GM21390 (cell line): ENCODE measurements around the gene CD99.
A peak's percentile ranks its signal among the peaks of the same experiment; 100 is the strongest.

Source experiments
- ATAC-seq: cut with Tn5 transposase; IDR thresholded peaks from one replicate; pipeline ENCODE4 v1.9.1; 2021; ENCODE audit not compliant: unreplicated experiment

CD99 gene

DNA sequence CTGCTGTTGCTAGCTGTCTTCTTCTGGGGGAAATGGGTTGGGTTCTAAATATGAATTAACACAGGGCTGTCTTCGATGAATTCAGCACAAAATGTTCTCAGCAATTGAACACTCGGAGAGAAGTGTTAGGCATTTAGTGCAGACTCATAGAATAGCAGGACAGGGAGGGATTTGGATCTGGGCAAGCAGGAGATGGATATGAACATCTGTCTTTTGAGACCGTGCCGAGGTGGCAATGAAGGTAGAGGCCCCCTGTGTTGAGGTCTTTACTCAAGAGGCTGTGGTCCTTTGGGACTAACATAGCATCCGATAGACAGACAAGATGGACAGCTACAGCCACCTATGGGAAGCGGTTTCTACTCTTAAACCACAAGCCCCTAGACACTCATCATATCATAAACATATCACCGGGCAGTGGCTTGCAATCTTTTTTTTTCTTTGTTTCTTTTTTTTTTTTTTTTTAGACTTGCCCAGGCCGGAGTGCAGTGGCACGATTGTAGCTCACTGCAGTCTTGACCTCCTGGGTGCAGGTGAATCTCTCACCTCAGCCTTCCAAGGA is 6.7 kb downstream of the CD99 start:
- no peak for ATAC-seq

DNA sequence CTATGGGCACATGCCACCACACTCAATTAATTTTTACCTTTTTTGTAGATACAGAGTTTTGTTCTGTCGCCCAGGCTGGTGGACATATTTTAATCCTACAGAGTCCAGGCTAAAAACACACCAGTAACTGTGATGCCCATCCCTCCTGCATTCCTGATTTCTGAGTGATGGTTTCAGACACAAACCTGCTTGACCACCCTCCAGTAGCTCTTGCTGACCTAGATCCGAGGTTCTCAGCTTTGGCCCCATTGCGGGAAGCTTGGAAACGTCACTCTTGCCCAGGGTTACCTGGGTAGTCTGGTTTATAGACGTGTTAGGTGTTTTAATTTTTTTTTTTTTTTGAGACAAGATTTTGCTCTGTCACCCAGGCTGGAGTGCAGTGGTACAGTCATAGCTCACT is 7.5 kb downstream of the CD99 start:
- ATAC-seq, result no peak

DNA sequence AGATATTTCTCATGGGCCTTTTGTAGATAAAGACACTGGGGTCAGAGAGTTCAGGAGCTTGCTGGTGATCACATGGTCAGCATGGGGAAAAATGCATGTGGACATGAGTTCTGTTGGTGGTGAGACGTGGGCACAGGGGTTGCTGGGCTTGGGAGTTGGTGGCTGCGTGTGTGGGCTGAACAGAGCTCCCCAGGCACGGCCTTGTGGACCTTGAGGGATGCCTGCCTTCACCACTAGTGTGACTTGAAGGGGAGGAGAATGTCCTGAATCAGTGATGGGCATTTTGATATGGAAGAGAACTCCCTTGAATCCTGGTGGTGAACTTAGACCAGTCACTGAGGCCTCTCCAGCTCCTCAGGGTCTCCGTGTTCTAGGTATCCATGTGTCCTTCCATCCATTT is 8.9 kb downstream of the CD99 start:
- ATAC-seq, result no peak

DNA sequence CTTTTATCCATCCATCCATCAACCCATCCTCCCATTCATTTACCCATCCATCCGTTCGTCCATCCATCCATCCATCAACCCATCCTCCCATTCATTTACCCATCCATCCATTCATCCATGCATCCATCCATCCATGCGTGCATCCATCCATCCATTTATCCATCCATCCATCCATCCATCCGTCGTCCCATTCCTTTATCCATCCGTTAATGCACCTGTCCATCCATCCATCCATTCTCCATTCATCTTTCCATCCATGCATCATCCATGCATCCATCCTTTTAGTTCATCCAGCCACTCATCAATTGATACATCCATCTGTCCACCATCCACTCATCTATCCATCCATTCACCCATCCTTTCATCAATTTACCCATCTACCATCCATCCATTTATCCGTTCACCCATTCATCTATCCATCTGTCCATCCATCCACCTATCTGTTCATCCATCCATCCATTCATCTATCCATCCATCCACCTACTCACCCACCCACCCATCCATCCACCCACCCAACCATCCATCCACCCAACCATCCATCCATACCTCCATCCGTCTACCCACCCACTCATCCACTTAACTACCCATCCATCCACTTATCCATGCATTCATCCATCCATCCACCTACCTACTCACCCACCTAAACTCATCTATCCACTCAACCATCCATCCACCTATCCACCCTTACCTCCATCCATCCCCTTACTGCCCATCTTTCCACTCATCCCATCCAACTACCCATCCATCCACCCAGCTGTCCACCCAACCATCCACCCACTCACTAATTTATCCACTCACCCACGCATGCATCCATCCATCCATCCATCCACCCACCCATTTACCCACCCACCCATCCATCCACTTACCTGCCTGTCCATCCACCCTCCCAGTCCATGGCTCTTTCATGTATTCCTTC is 9.6 kb downstream of the CD99 start:
- ATAC-seq, result no peak

DNA sequence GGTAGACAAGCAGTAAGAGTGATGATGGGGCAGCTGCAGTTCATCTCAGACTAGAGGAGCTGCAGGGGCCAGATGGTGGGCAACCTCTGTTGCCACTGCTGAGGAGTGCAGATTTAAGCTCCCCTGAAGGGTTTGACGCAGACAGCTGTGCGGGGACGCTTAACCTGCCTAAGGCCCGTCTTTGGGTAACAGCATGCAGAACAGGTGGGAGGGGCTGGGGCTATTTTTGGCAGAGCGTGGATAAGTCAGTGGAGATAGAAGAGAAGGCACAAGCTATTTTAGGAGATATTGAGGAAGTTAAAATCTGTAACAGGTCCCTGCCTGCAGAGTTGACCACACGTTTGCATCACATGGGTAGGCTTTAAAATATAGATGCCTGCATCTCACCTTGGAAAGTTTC is 10.5 kb downstream of the CD99 start:
- ATAC-seq, result peak; percentile 31

DNA sequence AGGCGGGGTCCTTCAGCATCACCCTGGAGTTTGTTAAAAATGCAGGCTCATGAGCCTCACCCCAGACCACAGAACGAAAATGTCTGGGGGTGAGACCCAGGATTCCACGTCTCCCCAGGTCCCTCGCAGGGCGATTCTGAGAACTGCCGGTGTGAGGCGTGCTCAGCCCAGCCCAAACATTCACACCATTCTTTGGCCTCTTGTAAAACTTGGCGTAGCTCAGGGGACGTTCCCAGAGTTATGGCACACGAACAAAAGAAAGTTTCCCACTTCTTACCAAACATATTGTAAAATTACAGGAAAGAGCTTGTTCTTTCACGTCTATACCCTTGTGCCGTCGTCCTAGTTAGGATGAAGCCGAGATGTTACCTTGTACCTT is 12.9 kb downstream of the CD99 start:
- ATAC-seq, result no peak

DNA sequence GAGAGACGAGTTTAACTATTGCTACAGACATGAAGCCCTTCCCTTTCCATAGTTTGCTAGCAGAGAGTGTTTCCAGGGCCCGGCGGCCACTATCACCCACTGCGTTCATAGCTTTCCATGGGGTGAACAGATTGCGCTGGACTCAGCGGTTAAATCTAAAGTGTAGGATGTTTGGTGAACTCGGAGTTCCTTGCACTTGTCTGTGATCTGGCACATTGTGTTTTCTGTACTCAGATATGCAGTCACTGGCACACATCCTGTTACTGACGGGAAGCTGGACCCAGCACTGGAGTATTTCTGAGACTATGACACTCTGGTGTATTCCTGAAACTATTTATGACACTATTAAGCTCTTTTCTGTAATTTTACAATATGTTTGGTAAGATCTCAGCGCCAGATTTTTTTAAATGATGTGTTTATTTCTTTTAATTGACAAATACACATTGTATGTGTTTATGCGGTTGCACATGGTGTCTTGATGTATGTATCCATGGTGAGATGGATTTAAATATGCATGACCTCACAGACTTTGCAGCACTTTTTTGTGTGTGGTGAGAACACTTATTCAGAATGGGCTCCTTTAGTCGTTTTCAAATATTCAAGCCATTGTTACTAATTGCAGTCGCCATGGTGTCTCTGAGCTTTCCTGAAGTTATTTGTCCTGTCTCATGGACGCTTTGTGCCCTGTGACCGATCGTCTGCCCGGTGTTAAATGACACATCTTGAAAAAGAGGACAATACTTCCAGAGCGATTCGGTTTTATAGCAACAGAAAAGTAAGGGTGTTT is 14.1 kb downstream of the CD99 start:
- no peak for ATAC-seq

DNA sequence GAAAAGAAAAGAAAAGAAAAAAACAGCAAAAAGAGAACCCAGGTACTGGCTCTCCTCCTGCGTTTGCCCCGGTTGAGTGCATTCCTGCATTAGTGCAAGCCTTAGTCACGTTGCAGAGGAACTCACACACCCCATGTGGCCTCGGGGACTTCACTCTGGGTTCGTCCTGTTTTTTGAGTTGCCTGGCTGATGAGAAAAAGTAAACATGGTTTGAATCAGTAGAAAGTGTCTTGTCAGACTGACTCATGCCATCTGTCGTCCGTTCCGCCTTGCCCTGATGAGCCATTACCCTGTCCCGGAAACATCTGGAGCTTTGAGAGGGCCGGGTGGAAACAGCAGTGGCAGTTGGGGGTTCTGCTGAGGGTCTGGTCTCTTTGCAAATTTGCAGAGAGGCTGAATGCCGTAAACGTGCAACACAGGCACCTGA is 16.3 kb downstream of the CD99 start:
- peak; percentile 87 for ATAC-seq

DNA sequence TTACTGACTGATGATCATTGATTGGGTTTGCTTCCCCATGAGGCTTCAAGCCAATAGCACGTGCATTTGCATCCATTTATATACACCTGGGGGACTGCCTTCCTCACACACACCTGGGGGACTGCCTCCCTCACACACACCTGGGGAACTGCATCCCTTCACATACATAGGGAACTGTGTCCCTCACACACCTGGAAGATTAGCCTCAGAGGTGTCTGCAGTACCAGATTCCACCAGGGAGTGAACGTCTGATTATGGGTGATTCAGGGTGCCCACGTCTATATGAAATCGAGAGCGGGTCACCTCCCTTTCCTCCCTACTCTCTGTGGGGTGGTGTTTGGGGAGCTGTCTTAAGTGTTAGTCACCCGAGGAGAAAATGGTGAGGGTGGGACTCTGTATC is 16.9 kb downstream of the CD99 start:
- no peak for ATAC-seq

DNA sequence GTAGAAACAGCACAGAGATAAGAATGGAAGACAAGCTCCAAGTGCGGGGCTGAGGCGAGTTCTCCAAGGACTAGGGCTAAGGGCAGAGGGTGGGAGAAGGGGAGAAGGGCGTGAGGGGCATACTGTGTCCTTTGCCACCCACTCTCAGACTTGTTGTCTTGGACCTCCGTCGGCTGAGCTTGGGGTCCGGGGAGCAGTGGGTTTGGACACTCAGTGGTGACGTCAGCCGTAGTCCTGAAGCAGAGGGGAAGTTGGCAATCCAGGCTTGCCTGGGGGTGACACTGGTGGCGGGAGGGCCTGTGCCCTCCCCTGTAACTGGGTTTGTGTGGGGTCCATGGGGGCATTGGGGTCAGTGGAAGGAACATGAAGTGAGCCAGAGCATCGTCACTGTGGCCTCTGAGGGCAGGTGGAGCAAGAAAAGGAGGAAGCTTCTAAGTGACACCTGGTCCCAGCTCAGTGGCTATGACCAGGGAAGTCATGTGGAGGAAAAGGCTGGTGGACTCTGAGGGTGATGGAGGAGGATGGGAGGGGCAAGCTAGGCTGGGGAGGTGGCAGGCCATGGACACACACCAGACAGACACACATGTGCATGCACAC is 17.6 kb downstream of the CD99 start:
- no peak for ATAC-seq

DNA sequence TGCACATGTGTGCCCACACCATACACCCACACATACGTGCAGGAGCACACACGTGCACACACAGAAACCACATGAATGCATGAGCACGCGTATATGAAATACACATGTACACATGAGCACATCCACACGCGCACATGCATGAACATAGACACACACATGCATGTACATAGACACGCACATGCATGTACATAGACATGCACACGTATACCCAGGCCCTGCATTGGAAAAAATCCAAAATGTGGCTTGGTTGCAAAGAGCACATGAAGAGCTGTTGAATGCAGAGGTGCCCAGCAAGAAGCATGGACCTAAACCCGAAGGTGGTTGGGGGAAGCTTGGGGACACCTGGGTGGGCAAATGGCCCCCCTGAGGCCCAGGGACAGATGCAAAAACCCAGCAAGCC is 18.5 kb downstream of the CD99 start:
- no peak for ATAC-seq

DNA sequence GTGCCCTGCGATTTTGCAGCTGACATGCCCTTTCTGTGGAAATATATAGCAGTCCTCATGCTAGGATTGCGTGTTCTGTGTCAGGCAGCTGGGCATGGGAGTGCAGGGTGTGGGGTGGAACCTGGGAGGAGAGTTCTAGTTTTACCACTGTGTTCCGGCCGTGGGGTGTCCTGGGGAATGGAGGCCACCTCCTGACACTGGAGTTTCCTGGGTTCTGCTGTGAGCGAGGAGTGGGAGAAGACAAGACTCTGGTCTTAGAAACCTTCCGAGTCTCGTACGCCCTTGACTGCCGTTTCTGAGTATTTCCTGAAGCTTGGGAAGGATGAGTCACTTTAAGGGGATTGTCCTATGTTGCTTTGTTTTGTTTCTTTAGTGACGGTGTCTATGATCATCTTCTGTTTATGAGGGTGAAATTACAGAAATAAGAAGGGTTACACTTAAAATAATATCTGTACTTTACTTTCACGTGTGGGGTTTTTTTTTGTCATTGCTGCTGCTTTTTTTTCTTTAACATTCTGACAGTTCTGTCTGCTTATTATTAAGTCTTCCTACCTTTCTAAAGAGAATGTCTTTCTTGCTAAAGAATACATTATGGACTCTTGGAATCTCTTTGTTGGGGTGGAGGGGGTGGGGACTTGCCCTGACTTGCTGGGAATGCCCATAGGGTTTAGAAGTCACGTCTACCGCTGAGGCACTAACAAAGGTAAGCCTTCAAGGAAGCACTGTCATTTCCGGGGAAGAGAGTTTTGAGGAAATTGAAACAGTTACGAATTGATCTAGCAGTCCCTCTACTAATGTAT is 19.1 kb downstream of the CD99 start:
- ATAC-seq, result no peak

DNA sequence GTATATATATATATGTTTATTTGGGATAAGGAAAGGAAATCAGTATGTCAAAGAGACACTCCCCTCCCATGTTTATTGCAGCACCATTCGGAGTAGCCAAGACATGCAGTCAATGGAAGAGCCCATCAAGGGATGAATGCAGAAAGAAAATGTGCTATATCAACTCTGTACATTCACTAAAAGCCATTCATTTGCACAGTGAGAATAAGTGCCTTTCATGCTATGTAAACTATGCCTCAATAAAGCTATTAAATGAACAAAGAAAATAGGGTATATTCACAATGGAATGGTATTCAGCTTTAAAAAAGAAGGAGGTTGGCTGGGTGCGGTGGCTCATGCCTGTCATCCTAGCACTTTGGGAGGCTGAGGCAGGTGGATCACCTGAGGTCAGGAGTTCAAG is 20.3 kb downstream of the CD99 start:
- ATAC-seq, result no peak

DNA sequence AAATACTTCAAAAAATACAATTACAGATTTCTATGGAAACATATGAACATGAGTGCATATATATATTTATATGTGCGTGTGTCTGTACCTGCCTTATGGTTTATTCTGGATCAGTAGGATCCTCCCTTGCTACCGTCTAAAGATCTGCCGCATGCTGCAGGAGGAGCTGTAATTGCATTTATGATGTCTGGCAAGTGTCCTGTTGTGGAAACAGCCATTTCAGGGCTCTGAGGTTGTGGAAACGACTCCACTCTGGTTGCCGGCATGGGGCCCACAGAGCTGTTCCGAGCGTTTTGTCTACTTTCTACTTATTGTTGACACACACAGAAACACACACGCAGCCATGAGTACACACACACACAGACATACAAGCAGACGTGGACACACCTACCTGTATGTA is 21.3 kb downstream of the CD99 start:
- no peak for ATAC-seq

DNA sequence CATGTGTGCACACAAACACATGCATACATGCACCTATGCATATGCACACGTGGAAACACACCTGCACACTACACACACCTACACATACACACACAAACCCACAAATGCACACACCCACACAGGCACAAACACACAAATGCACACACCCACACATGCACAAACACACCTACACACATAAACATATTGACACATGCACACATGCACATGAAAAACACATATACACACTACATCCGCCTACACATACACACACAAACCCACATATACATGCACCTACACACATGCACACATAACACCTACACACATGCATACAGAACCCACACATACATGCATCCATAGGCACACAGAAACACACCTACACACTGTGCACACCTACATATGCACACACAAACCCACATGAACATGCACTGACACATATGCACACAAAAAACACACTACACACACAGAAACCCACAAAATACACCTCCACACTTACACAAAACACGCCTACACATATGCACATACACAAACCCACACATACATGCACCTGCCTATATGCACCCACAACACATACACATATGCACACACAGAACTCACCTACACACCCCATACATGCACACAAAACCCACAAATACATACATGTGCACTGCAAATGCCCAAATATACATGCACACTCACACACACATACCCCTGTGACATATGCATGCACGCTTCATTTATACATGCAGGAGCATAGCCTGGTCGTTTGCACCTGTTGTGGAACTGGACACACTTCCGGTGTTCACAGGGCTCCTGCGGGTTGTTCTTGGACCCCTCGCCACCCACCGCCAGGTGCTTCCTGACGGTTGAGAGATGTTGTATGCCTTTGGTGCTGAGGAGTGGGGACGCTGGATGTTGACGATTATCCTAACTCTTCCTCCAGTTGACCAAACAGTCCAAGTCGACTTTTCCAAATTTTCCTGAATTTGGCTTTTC is 22.1 kb downstream of the CD99 start:
- no peak for ATAC-seq

DNA sequence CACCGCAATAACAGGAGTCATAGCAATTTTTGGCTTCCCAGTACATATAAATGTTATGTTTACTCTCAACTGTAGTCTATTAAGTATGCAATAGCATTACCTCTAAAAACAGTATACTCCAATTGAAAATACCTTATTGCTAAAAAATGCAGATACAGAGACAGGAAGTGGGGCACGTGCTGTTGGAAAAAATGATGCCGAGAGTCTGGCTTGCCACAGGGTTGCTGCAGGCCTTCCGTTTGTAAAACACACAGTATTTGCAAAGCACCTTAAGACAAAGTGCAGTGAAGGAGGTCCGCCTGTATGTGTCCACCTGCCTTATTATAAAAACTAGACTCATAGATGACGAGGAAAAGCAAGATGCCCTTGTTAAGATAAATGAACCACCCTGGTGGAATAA is 23.5 kb downstream of the CD99 start:
- ATAC-seq, result no peak

DNA sequence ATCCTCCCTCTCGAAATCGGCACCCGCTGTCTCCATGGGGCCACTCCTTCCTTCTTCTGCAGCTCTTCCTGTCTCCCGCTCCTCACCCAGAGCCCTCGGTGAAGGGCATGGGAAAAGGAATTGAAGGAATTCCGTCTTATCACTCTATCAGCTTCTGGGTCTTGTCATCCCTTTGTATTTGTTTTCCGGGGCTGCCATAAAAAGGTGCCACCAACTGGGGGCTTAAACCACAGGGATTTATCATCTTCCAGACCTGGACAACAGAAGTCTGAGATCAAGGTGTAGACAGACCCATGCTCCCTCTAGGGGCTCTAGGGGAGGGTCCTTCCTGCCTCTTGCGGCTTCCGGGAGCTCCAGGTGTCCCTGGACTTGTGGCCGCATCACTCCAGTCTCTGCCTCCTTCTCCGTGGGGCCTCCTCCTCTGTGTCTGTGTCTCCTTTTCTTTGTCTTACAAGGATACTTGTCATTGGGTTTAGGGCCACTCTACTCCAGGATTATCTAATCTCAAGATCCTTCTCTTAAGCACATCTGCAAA is 24.0 kb downstream of the CD99 start:
- no peak for ATAC-seq

DNA sequence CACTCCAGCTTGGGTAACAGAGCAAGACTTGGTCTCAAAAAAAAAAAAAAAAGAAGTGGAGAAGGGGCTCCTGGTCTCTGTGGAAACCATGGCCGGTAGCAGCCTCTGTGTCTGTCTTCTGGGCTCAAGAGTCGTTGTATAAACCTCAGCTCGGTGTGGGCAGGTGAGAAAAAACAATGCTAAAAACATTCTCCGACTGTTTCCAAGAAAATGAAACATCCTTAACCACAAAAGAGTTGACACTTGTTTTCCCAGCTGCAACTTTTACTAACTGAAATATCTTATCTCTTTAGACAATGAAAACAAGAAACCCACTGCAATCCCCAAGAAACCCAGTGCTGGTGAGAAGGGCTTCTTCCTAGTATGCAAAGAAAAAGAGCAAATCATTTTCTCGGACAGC is 26.2 kb downstream of the CD99 start:
- ATAC-seq, result no peak

DNA sequence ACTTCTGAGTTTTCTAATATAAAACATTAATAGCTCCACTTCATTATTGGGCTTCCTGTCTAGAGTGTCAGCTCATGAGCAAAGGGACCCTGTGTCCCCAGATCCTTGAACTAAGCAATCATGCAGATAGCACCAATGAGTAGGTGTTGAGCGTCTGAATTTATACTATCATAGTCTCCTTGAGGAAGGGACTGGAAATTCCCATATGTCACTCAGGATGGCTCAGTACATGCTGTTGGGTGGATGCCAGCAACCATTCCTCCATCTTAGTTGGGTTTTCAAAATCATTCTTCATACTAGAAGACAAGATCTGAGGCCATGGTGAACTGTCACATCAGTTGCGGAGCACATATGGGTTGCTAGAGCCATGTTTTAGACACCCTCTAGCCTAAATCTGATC is 27.7 kb downstream of the CD99 start:
- no peak for ATAC-seq
